Thyroid gland (tissue), 4 donors: ENCODE measurements around the gene AP1S1.

ENCODE experiments used
- POLR2A ChIP-seq, 2 donors: fragments of 450-650 bp; IDR thresholded peaks; one replicate each; pipeline ENCODE4 v1.6.1; 2017; ENCODE audit warnings: antibody characterized with exemption in 2 of 2, mild to moderate bottlenecking in 2 of 2, moderate library complexity in 1 of 2
- TF ChIP-seq, protein P1 (sequence below), 6 experiments: fragments of 200-600 bp in 3 of 6; fragments of 450-650 bp in 3 of 6; sonication (generic) in 3 of 6; IDR thresholded peaks; one replicate each; pipeline ENCODE4 v1.5.1; 2016 to 2019; ENCODE audit warnings: antibody characterized with exemption in 6 of 6, mild to moderate bottlenecking in 2 of 6, inconsistent platforms in 1 of 6, moderate library complexity in 1 of 6

GRCh38 chr7:101111261-101111660 is 43.0 kb upstream of the AP1S1 start:
- no peak for TF ChIP-seq POLR2A (IDR thresholded peaks at IDR 0.05)
- TF ChIP-seq, protein P1, sequence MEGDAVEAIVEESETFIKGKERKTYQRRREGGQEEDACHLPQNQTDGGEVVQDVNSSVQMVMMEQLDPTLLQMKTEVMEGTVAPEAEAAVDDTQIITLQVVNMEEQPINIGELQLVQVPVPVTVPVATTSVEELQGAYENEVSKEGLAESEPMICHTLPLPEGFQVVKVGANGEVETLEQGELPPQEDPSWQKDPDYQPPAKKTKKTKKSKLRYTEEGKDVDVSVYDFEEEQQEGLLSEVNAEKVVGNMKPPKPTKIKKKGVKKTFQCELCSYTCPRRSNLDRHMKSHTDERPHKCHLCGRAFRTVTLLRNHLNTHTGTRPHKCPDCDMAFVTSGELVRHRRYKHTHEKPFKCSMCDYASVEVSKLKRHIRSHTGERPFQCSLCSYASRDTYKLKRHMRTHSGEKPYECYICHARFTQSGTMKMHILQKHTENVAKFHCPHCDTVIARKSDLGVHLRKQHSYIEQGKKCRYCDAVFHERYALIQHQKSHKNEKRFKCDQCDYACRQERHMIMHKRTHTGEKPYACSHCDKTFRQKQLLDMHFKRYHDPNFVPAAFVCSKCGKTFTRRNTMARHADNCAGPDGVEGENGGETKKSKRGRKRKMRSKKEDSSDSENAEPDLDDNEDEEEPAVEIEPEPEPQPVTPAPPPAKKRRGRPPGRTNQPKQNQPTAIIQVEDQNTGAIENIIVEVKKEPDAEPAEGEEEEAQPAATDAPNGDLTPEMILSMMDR (IDR thresholded peaks at IDR 0.05): no peak
